AG09309 (cell line): Measurements from ENCODE around the gene IMMP2L.

Experiments
- DNase-seq: peaks from one replicate; pipeline ENCODE4 v3.0.0-alpha.2; 2010; ENCODE audit warnings: low read depth
- H3K4me3 ChIP-seq: 2 replicates; pipeline ENCODE4 v1.5.1; 2011; ENCODE audit warnings: mild to moderate bottlenecking, low read depth, low read length, moderate library complexity; ENCODE audit not compliant: control insufficient read depth
- CTCF ChIP-seq: IDR thresholded peaks from 2 replicates; pipeline ENCODE4 v1.5.1; 2011; ENCODE audit warnings: mild to moderate bottlenecking, low read depth, low read length, inconsistent platforms; ENCODE audit not compliant: insufficient read depth, control insufficient read depth; ENCODE audit errors: missing control alignments

IMMP2L gene

GRCh38 chr7:111115966-111116365 is 446.3 kb downstream of the IMMP2L start:
- DNase-seq = no peak
- H3K4me3 ChIP-seq = no peak overlapping the region
- no peak for TF ChIP-seq CTCF

- DNase-seq = peak; percentile 28
- TF ChIP-seq CTCF = no peak
- H3K4me3 ChIP-seq = no peak overlapping the region
Measured at GRCh38 chr7:111113263-111114017, 448.9 kb downstream of the IMMP2L start.

GRCh38 chr7:111112439-111112838 is 449.9 kb downstream of the IMMP2L start:
- TF ChIP-seq CTCF = no peak
- no peak overlapping the region for H3K4me3 ChIP-seq
- DNase-seq = no peak

GRCh38 chr7:111108496-111108895 is 453.8 kb downstream of the IMMP2L start:
- TF ChIP-seq CTCF = no peak
- no peak for DNase-seq
- H3K4me3 ChIP-seq = no peak overlapping the region

- H3K4me3 ChIP-seq = no peak overlapping the region
- no peak for DNase-seq
- no peak for TF ChIP-seq CTCF
Measured at GRCh38 chr7:111108000-111108399, 454.3 kb downstream of the IMMP2L start.

GRCh38 chr7:111107579-111107978 is 454.7 kb downstream of the IMMP2L start:
- H3K4me3 ChIP-seq = no peak overlapping the region
- no peak for DNase-seq
- no peak for TF ChIP-seq CTCF
